ENCODE data around the gene ABLIM3. TPM values are rescaled to one million over a fixed set of nuclear protein-coding genes. Genes with fewer than 3 reads are reported as not detected.

ABLIM3 gene
- total RNA-seq, 2 experiments from 2014 or later = not detected

- POLR2A ChIA-PET = no interaction called here
- BruUV-seq (replicated peaks) = no TSS peak
- Histone ChIP-seq H3K27ac (ENCODE audit: low read depth, low read length, poor library complexity, severe bottlenecking) (no peak overlapping the region), H4K20me1 (ENCODE audit: insufficient read depth, low read length) (no peaks in the 10 kb centered on the region), H3K79me2 (ENCODE audit: insufficient read depth, low read depth, low read length) (no peaks in the 10 kb centered on the region), H2AFZ (ENCODE audit: low read length) (no peak overlapping the region), H3K36me3 (ENCODE audit: insufficient read depth, low read length) (no peaks in the 10 kb centered on the region), H3K4me1 (ENCODE audit: insufficient read depth, low read length, poor library complexity, severe bottlenecking) (no peaks in the 10 kb centered on the region), H3K9me3 (ENCODE audit: low read length) (no peaks in the 10 kb centered on the region), H3K4me3 (ENCODE audit: low read depth, low read length, poor library complexity, severe bottlenecking) (no peak overlapping the region), H3K4me2 (ENCODE audit: low read length) (no peak overlapping the region), H3K9me2 (ENCODE audit: insufficient read depth, low read length) (no peaks in the 10 kb centered on the region)
- intact Hi-C loops (cut with micrococcal nuclease; ENCODE audit: unreplicated experiment) = no loop called here
- no peak for DNase-seq (ENCODE audit: low spot score)
- CTCF ChIA-PET (ENCODE audit: unreplicated experiment) = no interaction called here
- TF ChIP-seq, protein P1, sequence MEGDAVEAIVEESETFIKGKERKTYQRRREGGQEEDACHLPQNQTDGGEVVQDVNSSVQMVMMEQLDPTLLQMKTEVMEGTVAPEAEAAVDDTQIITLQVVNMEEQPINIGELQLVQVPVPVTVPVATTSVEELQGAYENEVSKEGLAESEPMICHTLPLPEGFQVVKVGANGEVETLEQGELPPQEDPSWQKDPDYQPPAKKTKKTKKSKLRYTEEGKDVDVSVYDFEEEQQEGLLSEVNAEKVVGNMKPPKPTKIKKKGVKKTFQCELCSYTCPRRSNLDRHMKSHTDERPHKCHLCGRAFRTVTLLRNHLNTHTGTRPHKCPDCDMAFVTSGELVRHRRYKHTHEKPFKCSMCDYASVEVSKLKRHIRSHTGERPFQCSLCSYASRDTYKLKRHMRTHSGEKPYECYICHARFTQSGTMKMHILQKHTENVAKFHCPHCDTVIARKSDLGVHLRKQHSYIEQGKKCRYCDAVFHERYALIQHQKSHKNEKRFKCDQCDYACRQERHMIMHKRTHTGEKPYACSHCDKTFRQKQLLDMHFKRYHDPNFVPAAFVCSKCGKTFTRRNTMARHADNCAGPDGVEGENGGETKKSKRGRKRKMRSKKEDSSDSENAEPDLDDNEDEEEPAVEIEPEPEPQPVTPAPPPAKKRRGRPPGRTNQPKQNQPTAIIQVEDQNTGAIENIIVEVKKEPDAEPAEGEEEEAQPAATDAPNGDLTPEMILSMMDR (conservative IDR thresholded peaks at IDR 0.05; ENCODE audit: low read length) = no peak
- no peak for TF ChIP-seq EZH2phosphoT487 (IDR thresholded peaks at IDR 0.05; ENCODE audit: borderline replicate concordance, low read depth, low read length)
These were observed 56.9 kb downstream of the ABLIM3 start for GRCh38 chr5:149198148-149198547.

DNA sequence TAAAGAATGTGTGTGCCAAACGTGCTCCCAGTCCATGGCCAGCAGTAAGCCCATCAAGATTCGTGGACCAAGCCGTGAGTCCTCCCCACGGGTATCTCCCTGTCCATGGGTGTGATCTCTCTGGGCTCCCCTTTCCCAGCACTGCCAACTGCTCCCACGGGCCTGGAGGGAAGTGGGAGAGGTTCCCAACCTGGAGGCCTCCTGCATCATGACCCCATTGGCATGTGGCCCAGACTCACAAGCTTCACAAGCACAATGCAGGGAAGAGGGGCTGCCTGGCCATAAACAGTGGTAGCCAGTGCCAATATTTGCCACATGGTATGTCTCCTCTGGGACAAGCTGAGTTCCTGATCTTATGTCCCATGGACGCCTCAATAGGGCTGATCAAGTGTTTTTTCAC lies 59.1 kb downstream of the ABLIM3 start:
- Histone ChIP-seq H3K79me2 (ENCODE audit: insufficient read depth, low read depth, low read length) (no peaks in the 10 kb centered on the region), H4K20me1 (ENCODE audit: insufficient read depth, low read length) (no peaks in the 10 kb centered on the region), H3K4me1 (ENCODE audit: insufficient read depth, low read length, poor library complexity, severe bottlenecking) (no peaks in the 10 kb centered on the region), H2AFZ (ENCODE audit: low read length) (no peak overlapping the region), H3K9me2 (ENCODE audit: insufficient read depth, low read length) (no peaks in the 10 kb centered on the region), H3K4me3 (ENCODE audit: low read depth, low read length, poor library complexity, severe bottlenecking) (no peak overlapping the region), H3K9me3 (ENCODE audit: low read length) (no peaks in the 10 kb centered on the region), H3K36me3 (ENCODE audit: insufficient read depth, low read length) (no peaks in the 10 kb centered on the region), H3K4me2 (ENCODE audit: low read length) (no peak overlapping the region), H3K27ac (ENCODE audit: low read depth, low read length, poor library complexity, severe bottlenecking) (no peak overlapping the region)
- ChIA-PET POLR2A (interaction anchor here (0.5 kb wide), 1 partner anchor 105 kb away, joined by 6 read pairs; no protein-coding TSS in a partner anchor), CTCF (ENCODE audit: unreplicated experiment) (no interaction called here)
- no TSS peak for BruUV-seq (replicated peaks)
- no peak for TF ChIP-seq EZH2phosphoT487 (IDR thresholded peaks at IDR 0.05; ENCODE audit: borderline replicate concordance, low read depth, low read length)
- TF ChIP-seq, protein P1 (conservative IDR thresholded peaks at IDR 0.05; ENCODE audit: low read length) = no peak
- DNase-seq (ENCODE audit: low spot score) = no peak
- intact Hi-C loops (cut with micrococcal nuclease; ENCODE audit: unreplicated experiment) = no loop called here

GRCh38 chr5:149201121-149201637 lies 59.9 kb downstream of the ABLIM3 start:
- no peaks in the 10 kb centered on the region for H4K20me1 ChIP-seq (ENCODE audit: insufficient read depth, low read length)
- H3K79me2 ChIP-seq (ENCODE audit: insufficient read depth, low read depth, low read length) = no peaks in the 10 kb centered on the region
- no peak for DNase-seq (ENCODE audit: low spot score)
- no peaks in the 10 kb centered on the region for H3K9me3 ChIP-seq (ENCODE audit: low read length)
- no peaks in the 10 kb centered on the region for H3K9me2 ChIP-seq (ENCODE audit: insufficient read depth, low read length)
- H3K4me1 ChIP-seq (ENCODE audit: insufficient read depth, low read length, poor library complexity, severe bottlenecking) = no peaks in the 10 kb centered on the region
- no peak overlapping the region for H3K4me2 ChIP-seq (ENCODE audit: low read length)
- POLR2A ChIA-PET = no interaction called here
- TF ChIP-seq, protein P1 (conservative IDR thresholded peaks at IDR 0.05; ENCODE audit: low read length) = no peak
- TF ChIP-seq EZH2phosphoT487 (IDR thresholded peaks at IDR 0.05; ENCODE audit: borderline replicate concordance, low read depth, low read length) = no peak
- intact Hi-C loops (cut with micrococcal nuclease; ENCODE audit: unreplicated experiment) = no loop called here
- no peak overlapping the region for H3K27ac ChIP-seq (ENCODE audit: low read depth, low read length, poor library complexity, severe bottlenecking)
- BruUV-seq (replicated peaks) = no TSS peak
- H3K4me3 ChIP-seq (ENCODE audit: low read depth, low read length, poor library complexity, severe bottlenecking) = no peak overlapping the region
- no peak overlapping the region for H2AFZ ChIP-seq (ENCODE audit: low read length)
- CTCF ChIA-PET (ENCODE audit: unreplicated experiment) = no interaction called here
- no peaks in the 10 kb centered on the region for H3K36me3 ChIP-seq (ENCODE audit: insufficient read depth, low read length)

Measured in OCI-LY7 (cell line).